Measurements from ENCODE around the gene GSE1. TPM values are rescaled to one million over a fixed set of nuclear protein-coding genes. Genes with fewer than 3 reads are reported as not detected.

Gene GSE1
- total RNA-seq: 100 to 1,000 TPM in 1 of 2 donors, 10 to 100 TPM in 1; 94.7 to 110 TPM
- long read RNA-seq, partial matches to known transcripts: 60 of 82 reads
- long read RNA-seq, other reads (novel, unspliced or antisense): 22 of 82 reads

GRCh38 chr16:85612801-85613603, at the start of gene GSE1:
Gene GSE1 (plus strand): TSS chr16:85613322. CDS start chr16:85613392, 70 bp downstream.
- DNase-seq: peak; percentile 97 to 98
- intact Hi-C loops (cut with DNase I, micrococcal nuclease): no loop called here
- ATAC-seq: peak; percentile 59

GRCh38 chr16:85563515-85564276, 49.4 kb upstream of the GSE1 start:
- intact Hi-C loops (cut with DNase I, micrococcal nuclease): no loop called here
- DNase-seq (peak; percentile 87 to 89), ATAC-seq (peak; percentile 47)

DNA sequence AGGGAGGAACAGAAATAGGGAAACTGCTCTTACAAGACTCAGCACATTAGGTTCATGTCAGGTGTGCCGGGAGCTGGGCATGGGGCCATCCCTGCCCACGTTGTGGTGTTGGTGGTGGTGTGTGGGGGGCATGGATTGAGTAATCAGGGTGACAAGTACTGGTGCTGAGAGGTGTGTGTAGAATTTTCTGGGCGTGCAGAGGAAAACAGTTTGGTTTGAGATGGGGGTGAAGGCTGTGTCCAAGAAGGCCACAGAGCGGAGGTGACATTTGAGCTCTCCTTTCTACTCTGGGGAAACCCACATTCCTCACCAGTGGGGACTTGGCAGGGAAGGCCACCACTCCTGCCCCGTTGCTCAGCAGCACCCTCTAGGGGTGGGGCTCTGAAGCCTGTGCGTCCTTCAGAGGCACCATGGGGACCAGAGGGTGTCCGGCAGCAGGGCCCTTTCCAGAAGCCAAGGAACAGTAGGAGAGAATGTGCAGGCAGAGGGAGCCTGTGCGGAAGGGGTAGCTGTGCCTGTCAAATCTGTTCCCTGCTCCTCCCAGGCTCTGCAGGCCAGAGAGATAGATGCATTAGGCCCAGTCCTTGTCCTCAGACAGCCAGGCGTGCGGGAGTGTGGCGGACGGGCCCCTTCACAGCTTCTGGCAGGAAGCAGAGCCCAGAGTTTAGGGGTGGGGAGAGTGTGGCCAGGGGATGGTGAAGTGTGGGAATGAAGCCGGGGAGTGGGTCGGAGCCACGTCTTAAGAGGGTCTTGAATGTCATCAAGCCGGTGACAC, 48.7 kb upstream of the GSE1 start:
- intact Hi-C loops (cut with DNase I, micrococcal nuclease): no loop called here
- ATAC-seq (no peak), DNase-seq (peak in 1 of 2 donors; percentile 62)

- intact Hi-C loops (cut with DNase I, micrococcal nuclease): no loop called here
- DNase-seq (no peak), ATAC-seq (no peak)
Observed at GRCh38 chr16:85565340-85565739, 47.8 kb upstream of the GSE1 start.

DNA sequence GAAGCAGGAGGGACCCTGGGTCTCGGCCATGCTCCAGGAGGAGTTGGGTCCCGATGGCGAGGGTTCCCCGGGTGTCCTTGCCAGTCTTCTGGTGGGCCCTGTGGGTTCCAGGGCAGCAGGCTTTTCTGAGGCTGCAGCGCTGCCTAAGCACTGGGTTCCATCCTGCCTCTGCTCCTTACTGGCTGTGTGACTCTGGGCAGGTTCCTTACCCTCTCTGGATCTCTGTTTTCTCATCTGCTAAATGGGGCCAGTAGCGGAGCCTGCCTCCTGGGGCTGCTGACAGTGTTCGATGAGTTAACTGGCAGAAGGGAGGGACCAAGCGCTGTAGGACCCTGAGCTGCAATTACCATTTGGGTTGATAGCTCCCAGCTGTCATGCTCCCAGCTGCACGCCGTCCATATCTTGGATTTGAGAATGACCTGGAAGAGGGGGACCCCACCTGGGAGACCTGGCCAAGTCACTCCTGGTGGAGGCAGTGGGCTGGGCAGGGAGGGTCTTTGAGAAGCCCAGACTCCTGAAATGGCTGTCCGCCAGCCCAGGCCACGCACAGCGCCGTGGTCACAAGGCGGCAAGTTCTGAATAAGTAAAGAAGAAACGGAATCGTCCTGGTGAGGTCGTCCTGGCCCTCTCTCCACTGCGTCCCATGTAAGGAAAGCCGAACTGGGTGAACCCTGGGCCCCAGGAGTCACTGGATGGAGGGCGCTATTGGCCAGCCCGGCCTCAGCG, 47.2 kb upstream of the GSE1 start:
- intact Hi-C loops (cut with DNase I, micrococcal nuclease): no loop called here
- ATAC-seq (no peak), DNase-seq (peak in 1 of 2 donors; percentile 34)

GRCh38 chr16:85566561-85567100, 46.5 kb upstream of the GSE1 start:
- ATAC-seq: peak; percentile 29
- intact Hi-C loops (cut with DNase I, micrococcal nuclease): no loop called here
- DNase-seq: peak in 1 of 2 donors; percentile 47

DNA sequence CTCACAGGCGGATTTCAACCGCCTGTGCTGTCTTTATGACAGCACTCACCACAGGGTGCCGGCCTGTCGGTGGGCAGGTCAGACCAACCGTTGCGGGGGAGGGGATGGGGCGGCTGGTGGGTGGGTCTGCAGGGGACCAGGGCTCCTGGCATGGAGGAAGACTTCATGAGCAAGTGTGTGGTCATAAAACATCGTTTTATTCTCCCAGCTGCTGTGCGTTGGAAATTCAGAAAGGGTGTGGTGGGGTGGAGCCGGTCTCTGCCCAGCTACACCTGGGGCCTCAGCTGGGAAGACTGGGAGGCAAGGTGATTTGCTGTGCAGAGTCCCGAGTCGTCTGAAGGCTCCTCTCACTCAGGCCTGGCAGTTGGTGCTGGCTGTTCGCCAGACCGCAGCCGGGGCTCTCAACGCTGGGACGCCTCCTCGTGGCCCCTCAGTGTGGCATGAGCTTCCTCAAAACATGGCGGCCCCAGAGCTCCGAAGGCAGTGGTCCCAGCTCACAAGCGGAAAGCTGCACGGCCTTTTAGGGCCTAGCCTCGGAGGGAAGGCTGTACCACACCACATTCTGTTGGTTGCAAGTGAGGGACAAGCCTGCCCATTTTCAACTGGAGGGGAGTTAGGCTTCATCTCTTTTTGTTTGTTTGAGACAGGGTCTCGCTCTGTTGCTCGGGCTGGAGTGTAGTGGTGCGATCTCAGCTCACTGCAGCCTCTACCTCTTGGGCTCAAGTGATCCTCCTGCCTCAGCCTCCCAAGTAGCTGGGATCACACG, 45.8 kb upstream of the GSE1 start:
- intact Hi-C loops (cut with DNase I, micrococcal nuclease): no loop called here
- peak; percentile 76 for ATAC-seq
- peak; percentile 88 to 93 for DNase-seq

GRCh38 chr16:85567935-85568334, 45.2 kb upstream of the GSE1 start:
- intact Hi-C loops (cut with DNase I, micrococcal nuclease): no loop called here
- ATAC-seq: no peak
- no peak for DNase-seq

GRCh38 chr16:85568519-85568918, 44.6 kb upstream of the GSE1 start:
- intact Hi-C loops (cut with DNase I, micrococcal nuclease): no loop called here
- ATAC-seq (peak; percentile 67), DNase-seq (peak; percentile 77 to 90)

- intact Hi-C loops (cut with DNase I, micrococcal nuclease): no loop called here
- ATAC-seq (no peak), DNase-seq (no peak)
Observed at GRCh38 chr16:85569039-85569614, 44.0 kb upstream of the GSE1 start.

DNA sequence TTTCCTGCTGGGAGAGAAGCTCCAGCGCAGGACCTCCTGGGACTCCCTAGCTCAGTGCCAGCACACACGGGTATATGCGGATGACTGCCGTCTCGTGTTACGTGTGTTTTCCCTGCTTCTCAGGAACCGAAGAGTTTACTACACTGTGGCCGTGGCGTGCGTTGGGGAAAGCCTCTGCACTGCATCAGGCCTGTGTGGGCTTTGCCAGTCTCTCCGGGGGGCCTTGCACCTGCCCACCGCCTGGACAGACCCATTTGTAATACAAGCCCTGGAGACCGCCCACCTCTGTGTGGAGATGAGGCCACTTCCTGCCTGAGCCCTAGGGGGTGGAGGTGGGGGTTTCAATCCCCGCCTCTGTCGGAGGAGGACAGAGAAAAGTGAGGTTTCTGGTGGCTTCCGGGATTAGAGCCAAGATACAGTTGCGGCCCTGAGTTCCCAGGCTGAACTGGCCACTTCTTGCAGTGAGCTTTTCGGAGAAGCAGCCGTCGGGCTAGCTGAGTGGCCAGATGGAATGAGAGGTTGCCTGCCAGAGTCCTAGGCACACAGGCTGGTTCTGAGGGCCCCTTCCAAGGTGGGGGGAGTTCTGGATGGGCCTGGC, 43.4 kb upstream of the GSE1 start:
- DNase-seq (peak in 1 of 2 donors; percentile 49), ATAC-seq (no peak)
- intact Hi-C loops (cut with DNase I, micrococcal nuclease): no loop called here

DNA sequence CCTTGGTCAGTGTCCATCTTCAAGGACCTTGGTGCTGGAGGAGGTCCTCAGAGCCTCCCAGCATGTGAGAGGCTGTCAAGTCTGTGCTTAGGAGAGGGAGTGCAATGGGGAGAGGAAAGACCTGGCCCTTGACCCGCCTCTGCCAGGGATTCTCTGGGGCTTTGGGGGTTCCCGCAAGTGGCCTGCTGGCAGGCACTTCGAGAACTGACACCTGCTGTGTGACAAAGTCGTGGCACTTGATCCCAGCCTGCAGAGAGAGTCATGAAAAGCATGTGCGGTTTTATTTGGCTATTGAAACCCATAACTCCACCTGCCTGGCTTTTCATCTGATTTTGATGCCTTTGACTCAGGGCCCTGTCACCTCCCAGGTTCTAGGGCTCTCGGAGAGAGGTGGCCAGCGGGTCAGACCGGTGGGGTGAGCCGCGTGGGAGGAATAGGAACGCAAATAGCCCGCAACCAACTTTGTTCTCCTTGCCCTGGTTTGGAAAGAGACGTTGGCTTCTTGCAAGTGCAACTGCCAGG, 42.8 kb upstream of the GSE1 start:
- ATAC-seq: no peak
- intact Hi-C loops (cut with DNase I, micrococcal nuclease): no loop called here
- no peak for DNase-seq

DNA sequence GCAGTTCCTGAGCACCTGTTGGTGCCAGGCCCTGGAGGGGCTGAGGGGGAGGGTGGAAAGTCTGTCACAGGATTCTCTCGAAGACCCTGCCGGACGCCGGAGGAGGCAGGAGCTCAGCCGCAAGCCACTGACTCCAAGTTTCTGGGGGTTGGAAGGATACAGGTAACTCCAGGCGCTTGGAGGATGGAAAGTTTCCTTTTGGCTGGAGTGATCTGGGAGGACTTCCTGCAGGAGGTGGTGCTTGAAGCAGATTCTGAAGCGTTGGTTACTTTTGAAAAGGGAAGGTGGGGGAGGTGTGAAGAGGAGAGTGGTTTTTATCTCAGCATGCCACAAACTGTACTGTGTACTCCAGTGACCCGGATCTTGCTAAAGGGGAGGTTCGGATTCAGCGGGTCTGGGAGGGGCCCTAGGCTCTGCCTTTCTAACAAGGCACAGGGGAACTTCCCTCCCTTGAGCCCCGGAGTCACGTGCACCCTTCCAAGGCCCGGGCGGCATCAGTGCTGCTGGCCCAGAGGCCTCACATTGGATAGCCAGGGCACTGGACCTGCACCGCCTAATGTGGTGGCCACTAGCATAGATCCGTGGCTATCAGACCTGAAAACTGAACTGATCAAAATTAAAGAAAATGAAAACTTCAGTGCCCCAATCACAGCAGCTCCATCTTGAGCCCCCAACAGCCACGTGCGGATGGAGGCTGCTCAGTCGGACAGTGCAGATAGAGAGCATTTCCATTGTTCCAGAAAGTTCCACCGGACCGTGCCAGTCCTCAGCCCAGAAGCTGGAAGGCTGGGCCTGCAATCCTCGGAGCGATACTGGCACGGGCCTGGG, 42.2 kb upstream of the GSE1 start:
- intact Hi-C loops (cut with DNase I, micrococcal nuclease): no loop called here
- DNase-seq (peak in 1 of 2 donors; percentile 56), ATAC-seq (no peak)

DNA sequence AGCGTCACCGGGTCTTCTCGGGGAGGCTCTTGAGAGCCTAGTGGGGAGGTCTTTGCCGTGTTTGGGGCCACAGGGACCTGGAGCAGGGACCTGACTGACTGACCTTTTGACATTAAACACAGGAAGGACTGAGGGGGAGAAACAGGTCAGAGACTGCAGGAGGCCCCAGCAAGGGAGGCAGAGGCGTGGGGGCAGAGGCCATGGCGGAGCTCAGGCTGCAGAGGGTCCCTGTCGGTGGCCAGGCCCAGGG, 41.6 kb upstream of the GSE1 start:
- intact Hi-C loops (cut with DNase I, micrococcal nuclease): no loop called here
- ATAC-seq (no peak), DNase-seq (no peak)

DNA sequence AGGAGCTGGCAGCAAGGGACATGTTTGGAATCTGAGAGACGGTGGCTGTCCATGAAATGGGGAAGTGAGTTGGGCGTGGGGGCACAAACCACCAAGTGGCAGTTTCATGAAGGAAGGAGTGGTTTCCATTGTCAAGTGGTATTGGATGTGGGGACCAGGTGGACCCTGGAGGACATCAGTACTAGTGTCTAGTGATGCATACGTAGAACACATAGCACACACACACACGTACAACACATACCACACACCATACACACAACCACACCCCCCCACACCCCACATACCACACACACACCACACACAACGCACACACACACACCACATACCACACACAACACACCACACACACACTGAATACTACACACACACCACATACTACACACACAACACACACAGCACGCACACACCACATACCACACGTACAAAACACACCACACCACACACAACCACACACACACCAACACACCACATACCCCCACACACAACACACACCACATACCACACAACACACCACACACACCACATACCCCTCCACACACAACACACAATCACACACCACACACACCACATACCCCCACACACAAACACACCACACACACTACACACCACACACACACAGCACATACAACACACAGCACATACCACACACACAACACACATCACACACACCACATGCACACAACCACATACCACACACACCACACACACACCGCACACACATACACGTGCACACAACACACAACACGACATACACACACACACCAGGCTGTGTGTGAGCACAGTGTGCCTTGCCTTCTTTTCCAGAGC, 41.1 kb upstream of the GSE1 start:
- DNase-seq (peak in 1 of 2 donors; percentile 39), ATAC-seq (no peak)
- intact Hi-C loops (cut with DNase I, micrococcal nuclease): no loop called here
